ENCODE data around the gene AJM1. TPM values are rescaled to one million over a fixed set of nuclear protein-coding genes. Genes with fewer than 3 reads are reported as not detected.
A peak's percentile ranks its signal among the peaks of the same experiment; 100 is the strongest.

AJM1 gene
- total RNA-seq, 1 experiment from 2014 or later, result 0.77 TPM

- no peak for DNase-seq
- Histone ChIP-seq H3K27ac (no peak overlapping the region), H3K27me3 (peaks cover 10% of the 10 kb centered on the region; the same call in 1 of the 2 replicates), H3K4me3 (no peak overlapping the region), H3K4me1 (peaks cover 15% of the 10 kb centered on the region), H3K9me3 (replicated peaks) (no peaks in the 10 kb centered on the region), H3K36me3 (peaks cover 3% of the 10 kb centered on the region)
Observed at GRCh38 chr9:136804509-136805206, 37.6 kb upstream of the AJM1 start.

GRCh38 chr9:136805207-136805740 lies 37.0 kb upstream of the AJM1 start:
- H3K4me1 ChIP-seq, result peaks cover 11% of the 10 kb centered on the region
- no peak for DNase-seq
- H3K4me3 ChIP-seq, result no peak overlapping the region
- H3K36me3 ChIP-seq, result peaks cover 8% of the 10 kb centered on the region
- no peaks in the 10 kb centered on the region for H3K9me3 ChIP-seq (replicated peaks)
- no peak overlapping the region for H3K27ac ChIP-seq
- peaks cover 8% of the 10 kb centered on the region; the same call in 1 of the 2 replicates for H3K27me3 ChIP-seq

DNA sequence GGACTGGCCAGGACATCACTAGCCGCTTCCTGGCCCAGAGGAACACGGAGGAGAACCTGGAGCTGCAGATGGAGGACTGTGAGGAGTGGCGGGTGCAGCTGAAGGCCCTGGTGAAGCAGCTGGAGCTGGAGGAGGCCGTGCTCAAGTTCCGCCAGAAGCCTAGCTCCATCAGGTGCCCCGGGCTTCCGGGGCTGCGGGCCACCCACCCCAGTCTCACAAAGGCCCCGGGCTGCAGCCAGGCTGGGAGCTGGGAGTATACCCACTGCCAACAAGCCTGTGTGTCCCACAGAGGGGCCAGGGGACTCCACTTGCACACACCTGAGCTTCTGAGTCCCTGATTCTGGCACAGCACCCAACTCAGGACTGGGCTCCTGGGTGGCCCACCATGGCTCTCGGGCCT lies 36.2 kb upstream of the AJM1 start:
- H3K4me3 ChIP-seq, result no peak overlapping the region
- no peak overlapping the region for H3K27ac ChIP-seq
- H3K9me3 ChIP-seq (replicated peaks), result no peaks in the 10 kb centered on the region
- H3K4me1 ChIP-seq, result peaks cover 6% of the 10 kb centered on the region
- DNase-seq, result no peak
- H3K27me3 ChIP-seq, result 0 out of 2 replicates have a peak, but pooled peaks cover 5% of the 10 kb centered on the region
- H3K36me3 ChIP-seq, result peaks cover 14% of the 10 kb centered on the region

DNA sequence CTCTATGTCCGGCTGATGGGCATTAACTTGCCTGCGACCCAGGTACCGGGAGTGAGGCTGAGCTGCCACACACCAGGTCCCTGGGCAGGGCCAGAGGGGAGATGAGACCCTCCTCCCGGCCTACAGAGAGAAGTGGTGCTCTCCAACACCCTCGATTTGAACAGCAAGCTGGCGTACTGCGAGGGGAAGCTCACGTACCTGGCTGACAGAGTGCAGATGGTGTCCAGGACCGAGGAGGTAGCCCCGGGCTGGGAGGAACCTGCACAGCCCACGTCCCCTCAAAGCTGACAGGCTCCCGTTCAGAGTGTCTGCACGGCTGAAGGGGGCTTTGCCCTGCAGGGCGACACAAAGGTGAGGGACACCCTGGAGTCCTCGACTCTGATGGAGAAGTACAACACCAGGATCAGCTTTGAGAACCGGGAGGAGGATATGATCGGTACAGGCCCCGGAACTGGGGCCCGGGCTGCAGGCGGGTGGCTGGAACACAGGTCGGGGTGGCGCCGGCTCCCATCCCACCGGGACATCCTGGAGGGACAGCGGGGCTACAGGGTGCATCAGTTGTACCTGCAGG lies 35.6 kb upstream of the AJM1 start:
- Histone ChIP-seq H3K27me3 (0 out of 2 replicates have a peak, but pooled peaks cover 5% of the 10 kb centered on the region), H3K9me3 (replicated peaks) (no peaks in the 10 kb centered on the region), H3K4me3 (peak overlapping the region; percentile 97), H3K27ac (no peak overlapping the region), H3K36me3 (peaks cover 18% of the 10 kb centered on the region), H3K4me1 (peaks cover 6% of the 10 kb centered on the region)
- no peak for DNase-seq

DNA sequence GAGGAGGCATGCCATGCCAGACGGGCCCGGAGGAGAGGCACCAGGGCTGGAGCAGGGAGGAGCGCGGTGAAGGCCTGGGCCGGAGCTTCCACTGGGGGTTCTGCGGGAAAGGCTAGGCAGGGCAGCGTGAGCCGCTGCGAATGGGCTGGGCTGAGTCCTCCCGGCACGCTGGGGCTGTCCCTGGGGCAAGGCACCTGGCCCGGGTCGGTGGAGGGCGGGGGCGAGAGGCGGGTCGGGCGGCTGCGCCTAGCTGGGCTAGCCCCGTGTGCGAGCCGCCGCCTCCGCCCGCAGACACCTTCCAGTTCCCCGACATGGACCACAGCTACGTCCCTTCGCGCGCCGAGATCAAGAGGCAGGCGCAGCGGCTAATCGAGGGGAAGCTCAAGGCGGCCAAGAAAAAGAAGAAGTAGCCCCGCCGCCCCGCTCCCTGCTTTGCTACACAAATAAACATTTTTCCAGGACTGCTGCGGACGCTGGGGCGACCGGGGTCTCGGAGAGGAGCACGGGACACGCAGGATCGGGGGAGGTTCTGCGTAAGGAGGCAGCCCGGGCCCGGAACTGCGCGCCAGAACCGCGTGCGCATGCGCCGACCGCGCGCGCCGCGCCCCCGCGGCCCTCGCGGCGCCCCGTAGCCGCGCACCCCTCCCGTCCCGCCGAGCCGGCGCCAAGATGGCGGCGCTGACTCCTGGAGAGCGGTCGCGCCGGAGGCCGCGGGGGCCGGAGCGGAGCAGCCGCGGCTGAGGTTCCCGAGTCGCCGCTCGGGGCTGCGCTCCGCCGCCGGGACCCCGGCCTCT lies 34.8 kb upstream of the AJM1 start, which contains the start of gene RABL6:
Gene RABL6 (plus strand): TSS at position 668 of the 794 bp plus-strand sequence. CDS start 249 bp downstream, outside the sequence.
- Histone ChIP-seq H3K27me3 (no peaks in the 10 kb centered on the region), H3K36me3 (peaks cover 25% of the 10 kb centered on the region), H3K9me3 (replicated peaks) (no peaks in the 10 kb centered on the region), H3K4me3 (peak within 1 kb of the TSS; percentile 97), H3K4me1 (peaks cover 6% of the 10 kb centered on the region), H3K27ac (peak within 1 kb of the TSS; percentile 48; the same call in 1 of the 2 replicates)
- peak; percentile 76 to 84 for DNase-seq

DNA sequence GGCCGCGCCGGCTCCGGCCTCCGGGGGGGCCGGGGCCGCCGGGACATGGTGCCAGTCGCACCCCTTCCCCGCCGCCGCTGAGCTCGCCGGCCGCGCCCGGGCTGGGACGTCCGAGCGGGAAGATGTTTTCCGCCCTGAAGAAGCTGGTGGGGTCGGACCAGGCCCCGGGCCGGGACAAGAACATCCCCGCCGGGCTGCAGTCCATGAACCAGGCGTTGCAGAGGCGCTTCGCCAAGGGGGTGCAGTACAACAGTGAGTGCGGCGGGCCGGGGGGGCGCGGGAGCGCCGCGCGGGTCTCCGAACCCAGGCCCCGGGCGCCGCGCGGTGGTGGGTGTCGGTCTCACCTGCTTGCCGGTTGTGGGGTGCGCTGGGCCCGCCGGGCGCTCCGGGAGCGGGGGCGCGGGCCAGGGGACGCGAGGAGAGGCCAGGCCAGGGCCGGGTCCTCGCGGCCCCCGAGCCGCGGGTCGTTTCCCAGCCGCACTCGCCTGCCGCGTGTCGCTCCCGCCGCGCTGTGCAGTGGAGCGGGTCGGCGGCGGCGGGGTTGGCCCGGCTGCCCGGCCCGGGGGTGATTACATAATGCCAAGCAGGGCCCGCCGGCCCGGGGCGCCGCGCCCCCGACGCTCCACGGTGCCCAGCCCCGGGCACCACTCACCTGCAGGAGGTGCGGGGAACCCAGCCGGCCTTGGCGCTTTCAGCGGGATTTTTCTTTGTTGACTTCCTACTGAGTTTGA lies 34.0 kb upstream of the AJM1 start:
- Histone ChIP-seq H3K4me1 (peaks cover 6% of the 10 kb centered on the region), H3K4me3 (peak overlapping the region; percentile 97), H3K27me3 (no peaks in the 10 kb centered on the region), H3K27ac (peak overlapping the region; percentile 48; the same call in 1 of the 2 replicates), H3K36me3 (peaks cover 32% of the 10 kb centered on the region), H3K9me3 (replicated peaks) (no peaks in the 10 kb centered on the region)
- peak in 1 of 2 experiments; percentile 37 for DNase-seq

- DNase-seq, result no peak
- Histone ChIP-seq H3K27me3 (no peaks in the 10 kb centered on the region), H3K27ac (no peak overlapping the region), H3K36me3 (peaks cover 35% of the 10 kb centered on the region), H3K9me3 (replicated peaks) (no peaks in the 10 kb centered on the region), H3K4me1 (peaks cover 6% of the 10 kb centered on the region), H3K4me3 (peak overlapping the region; percentile 97)
Observed at GRCh38 chr9:136808806-136809158, 33.5 kb upstream of the AJM1 start.

GRCh38 chr9:136814725-136815421 lies 27.4 kb upstream of the AJM1 start:
- Histone ChIP-seq H3K27me3 (no peaks in the 10 kb centered on the region), H3K4me3 (no peak overlapping the region), H3K4me1 (no peaks in the 10 kb centered on the region), H3K27ac (no peak overlapping the region), H3K36me3 (peaks cover 57% of the 10 kb centered on the region), H3K9me3 (replicated peaks) (no peaks in the 10 kb centered on the region)
- no peak for DNase-seq

DNA sequence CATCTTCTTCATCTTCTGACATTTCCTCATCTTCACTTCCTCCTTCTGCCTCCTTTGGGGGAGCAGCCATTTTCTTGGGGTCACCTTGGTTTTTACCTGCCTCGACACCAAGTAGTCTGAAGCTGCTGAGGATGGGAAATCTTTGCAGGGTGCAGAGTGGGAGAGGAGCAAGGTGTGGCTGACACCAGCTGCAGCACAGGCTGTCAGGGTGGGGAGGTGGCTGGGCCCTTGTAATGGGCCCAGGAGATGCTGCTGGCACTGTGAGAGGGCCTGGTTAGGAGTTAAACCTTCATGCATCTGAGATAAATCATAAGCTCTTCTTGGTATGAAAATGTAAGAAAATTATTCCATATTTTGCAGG lies 26.9 kb upstream of the AJM1 start:
- DNase-seq, result no peak
- Histone ChIP-seq H3K4me3 (no peak overlapping the region), H3K4me1 (no peaks in the 10 kb centered on the region), H3K27ac (no peak overlapping the region), H3K9me3 (replicated peaks) (no peaks in the 10 kb centered on the region), H3K27me3 (no peaks in the 10 kb centered on the region), H3K36me3 (peaks cover 54% of the 10 kb centered on the region)

GRCh38 chr9:136820971-136821825 lies 21.1 kb upstream of the AJM1 start:
- Histone ChIP-seq H3K27ac (no peak overlapping the region), H3K27me3 (no peaks in the 10 kb centered on the region), H3K4me1 (peaks cover 14% of the 10 kb centered on the region), H3K4me3 (no peak overlapping the region), H3K9me3 (replicated peaks) (0 out of 2 replicates have a peak, but pooled peaks cover 3% of the 10 kb centered on the region), H3K36me3 (peaks cover 34% of the 10 kb centered on the region)
- no peak for DNase-seq

DNA sequence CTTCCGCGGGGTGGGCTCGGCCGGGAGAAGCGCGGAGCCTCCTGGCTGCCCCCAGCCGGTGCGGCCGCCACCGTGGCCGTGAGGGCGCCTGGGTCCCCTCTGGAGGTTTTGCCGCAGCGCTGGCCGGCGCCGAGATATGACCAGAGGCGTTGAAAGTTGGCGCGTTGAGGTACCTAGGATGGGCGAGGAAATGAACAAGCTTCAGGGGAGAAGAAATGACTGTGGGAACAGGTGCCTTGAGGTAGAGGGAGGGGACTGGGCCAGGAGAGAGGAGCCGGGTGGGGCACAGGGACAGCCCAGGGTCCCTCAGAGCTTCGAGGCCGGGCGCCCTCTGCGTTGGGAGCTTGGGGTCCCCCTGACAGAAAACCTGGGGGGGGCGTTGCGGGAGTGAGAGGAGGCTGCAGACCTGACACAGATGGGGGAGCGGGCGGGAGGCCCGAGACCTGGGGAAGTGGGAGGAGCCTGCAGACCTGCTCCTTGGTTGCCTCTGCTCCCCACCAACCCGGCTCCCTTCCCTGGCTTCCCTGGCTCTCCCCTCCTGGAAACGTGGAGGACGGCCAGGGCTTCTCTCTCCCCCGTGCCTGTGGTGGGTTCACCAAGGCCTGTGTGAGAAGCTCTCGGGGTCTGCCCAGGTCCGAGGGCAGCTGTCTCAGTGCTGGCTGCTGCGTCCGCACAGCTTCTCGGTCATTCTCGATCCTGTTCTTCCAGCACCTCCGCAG lies 20.3 kb upstream of the AJM1 start:
- no peaks in the 10 kb centered on the region for H3K27me3 ChIP-seq
- peaks cover 14% of the 10 kb centered on the region for H3K4me1 ChIP-seq
- peaks cover 31% of the 10 kb centered on the region for H3K36me3 ChIP-seq
- no peak for DNase-seq
- no peak overlapping the region for H3K27ac ChIP-seq
- H3K9me3 ChIP-seq (replicated peaks), result 0 out of 2 replicates have a peak, but pooled peaks cover 3% of the 10 kb centered on the region
- H3K4me3 ChIP-seq, result no peak overlapping the region

- Histone ChIP-seq H3K4me3 (no peak overlapping the region), H3K36me3 (peaks cover 30% of the 10 kb centered on the region), H3K4me1 (peaks cover 14% of the 10 kb centered on the region), H3K27me3 (no peaks in the 10 kb centered on the region), H3K27ac (peak overlapping the region; percentile 49; the same call in 1 of the 2 replicates), H3K9me3 (replicated peaks) (0 out of 2 replicates have a peak, but pooled peaks cover 3% of the 10 kb centered on the region)
- no peak for DNase-seq
Observed at GRCh38 chr9:136823136-136824046, 18.9 kb upstream of the AJM1 start.

Data from SJCRH30 (cell line).